ENCODE measurements around the gene ELL.
"Not testable (repeated sequence)": the region's sequence is repeated elsewhere in the genome, so short reads cannot be mapped to it uniquely, and the experiment has no call there.

DNA sequence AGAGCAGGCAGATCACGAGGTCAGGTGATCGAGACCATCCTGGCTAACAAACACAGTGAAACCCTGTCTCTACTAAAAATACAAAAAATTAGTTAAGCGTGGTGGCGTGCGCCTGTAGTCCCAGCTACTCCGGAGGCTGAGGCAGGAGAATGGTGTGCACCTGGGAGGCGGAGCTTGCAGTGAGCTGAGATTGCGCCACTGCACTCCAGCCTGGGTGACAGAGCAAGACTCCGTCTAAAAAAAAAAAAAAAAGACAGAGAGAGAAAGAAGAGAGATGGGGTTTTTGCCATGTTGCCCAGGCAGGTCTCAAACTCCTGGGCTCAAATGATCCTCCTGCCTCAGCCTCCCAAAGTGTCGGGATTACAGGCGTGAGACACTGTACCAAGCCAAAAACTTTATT, 116.1 kb downstream of the ELL start:
- not testable (repeated sequence) for TF ChIP-seq POLR2AphosphoS5 (IDR thresholded peaks at IDR 0.05; ENCODE audit: low read depth); CTCF (IDR thresholded peaks at IDR 0.05; ENCODE audit: insufficient read depth, low read length); GABPA (IDR thresholded peaks at IDR 0.05; ENCODE audit: low read depth); REST (IDR thresholded peaks at IDR 0.05; ENCODE audit: insufficient replicate concordance, low read depth); SPI1 (IDR thresholded peaks at IDR 0.05; ENCODE audit: borderline replicate concordance, low read depth)

Measured in HL-60 (cell line).